ENCODE measurements around the gene SERGEF.
"Not testable (repeated sequence)": the region's sequence is repeated elsewhere in the genome, so short reads cannot be mapped to it uniquely, and the experiment has no call there.

Gene SERGEF

DNA sequence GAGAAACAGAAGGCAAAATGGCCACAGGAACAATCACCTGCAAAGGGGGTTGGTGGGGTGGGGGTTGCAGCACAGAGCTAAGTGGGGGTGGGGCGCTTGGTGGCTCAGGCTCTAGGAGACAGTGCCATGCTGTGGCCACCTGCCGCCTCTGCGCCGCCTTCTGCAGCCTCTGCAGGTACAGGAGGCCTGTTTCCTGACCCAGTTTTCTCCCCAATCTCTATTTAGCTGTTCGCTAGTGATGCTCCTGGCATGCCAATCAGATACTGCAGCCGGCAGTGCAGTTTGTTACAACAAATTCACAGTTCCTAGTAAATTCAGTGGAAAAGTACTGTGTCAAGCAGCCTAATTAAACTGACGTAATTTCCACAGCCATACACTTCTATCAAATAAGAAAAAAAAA is 106.4 kb downstream of the SERGEF start:
- no peak for DNase-seq (ENCODE audit: low read depth)

DNA sequence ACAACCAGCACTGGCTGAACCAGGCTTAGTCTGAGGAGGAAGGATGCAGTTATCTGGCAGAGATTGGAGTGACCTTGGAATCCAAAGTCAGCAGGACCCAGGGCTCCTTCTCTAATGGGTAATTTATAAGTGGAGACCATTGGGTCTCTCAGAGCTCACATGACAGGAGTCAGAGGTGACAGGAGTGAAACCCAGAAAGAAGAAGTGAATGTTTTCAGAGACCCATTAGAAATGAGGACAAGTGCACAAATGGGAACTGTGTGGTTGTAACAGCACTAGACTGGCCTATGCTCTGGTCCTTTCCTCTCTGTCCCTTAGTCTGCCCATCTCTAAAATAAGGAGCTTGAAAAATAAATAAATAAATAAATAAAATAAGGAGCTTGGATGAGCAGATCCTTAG is 107.4 kb downstream of the SERGEF start:
- no peak for DNase-seq (ENCODE audit: low read depth)

DNA sequence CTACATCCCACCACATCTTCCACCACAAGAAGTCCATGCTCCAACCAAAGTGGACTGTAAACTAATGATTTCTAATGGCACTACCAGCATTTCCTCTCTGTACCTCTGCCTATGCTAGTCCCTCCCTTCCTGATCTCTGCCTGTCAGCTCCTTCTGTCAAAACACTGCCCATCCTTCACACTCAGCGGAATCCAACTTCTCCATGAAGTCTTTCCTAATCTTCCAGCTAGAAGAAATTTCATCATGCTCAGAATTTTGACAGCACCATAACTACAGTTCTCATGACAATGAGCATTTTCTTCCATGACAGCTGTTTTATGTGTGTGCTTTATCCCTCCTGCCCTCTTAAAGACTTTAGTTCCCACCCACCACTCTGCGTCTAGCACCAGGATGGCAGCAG is 111.4 kb downstream of the SERGEF start:
- no peak for DNase-seq (ENCODE audit: low read depth)

DNA sequence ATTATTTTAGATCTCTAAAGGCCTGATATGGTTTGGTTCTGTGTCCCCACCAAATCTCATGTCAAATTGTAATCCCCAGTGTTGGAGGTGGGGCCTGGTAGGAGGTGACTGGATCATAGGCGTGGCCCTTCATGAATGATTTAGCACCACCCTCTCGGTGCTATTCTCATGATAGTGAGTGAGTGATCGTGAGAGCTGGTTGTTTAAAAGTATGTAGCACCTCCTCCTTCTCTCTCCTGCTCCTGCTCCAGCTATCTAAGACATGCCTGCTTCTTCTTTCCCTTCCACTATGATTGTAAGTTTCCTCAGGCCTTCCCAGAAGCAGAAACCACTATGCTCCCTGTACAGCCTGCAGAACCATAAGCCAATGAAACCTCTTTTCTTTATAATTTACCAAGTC is 114.1 kb downstream of the SERGEF start:
- DNase-seq (ENCODE audit: low read depth): no peak

DNA sequence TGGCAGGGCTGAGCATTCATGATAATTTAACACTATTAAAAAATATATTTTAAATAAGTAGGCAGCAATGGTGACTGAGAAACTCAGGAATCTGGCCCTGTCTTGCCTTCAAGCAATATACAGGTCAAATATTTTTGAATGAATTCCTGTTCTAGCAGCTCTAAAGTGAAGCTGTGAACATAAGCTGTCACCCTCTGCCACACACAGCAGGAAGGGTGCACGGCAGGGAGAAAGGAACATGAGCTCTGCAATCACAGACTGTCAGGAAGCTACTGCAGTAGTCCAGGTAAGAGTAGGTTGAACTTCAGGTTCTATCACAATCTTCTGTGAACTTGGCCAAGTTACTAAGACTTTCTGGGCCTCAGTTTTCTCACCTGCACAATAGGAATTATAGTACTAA is 114.8 kb downstream of the SERGEF start:
- no peak for DNase-seq (ENCODE audit: low read depth)

DNA sequence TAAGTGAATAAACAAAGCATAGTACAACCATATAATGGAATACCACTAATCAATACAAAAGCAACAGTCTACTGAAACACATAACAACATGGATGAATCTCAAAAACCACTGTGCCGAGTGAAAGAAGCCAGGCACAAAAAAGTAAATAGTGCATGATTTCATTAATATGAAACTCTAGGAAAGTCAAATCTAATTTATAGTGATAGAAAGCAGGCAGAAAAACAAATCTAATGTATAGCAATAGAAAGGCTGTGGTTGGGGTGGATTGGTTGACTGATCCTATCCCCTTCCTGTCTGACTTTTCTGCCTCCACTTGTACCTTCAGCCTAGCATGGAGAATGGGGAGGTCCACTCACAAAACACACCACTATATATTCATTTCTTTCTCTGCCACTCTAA is 115.4 kb downstream of the SERGEF start:
- DNase-seq (ENCODE audit: low read depth): no peak

DNA sequence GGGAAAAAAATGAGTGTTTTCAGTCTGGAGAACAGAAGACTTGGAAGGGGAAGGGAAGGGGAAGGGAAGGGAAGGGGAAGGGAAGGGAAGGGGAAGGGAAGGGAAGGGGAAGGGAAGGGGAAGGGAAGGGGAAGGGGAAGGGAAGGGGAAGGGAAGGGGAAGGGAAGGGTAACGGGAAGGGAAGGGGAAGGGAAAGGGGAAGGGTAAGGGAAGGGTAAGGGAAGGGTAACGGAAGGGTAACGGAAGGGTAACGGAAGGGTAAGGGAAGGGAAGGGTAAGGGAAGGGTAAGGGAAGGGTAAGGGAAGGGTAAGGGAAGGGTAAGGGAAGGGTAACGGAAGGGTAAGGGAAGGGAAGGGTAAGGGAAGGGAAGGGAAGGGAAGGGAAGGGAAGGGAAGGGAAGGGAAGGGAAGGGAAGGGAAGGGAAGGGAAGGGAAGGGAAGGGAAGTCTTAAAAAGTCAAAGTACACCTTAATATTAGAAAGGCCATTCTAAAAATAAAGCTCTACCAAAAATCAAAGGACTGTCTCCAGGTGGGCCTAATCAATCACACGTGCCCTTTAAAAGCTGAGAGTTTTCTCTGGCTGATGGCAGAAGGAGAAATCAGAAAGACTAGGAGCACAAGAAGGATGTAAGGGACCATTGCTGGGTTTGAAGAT is 116.2 kb downstream of the SERGEF start:
- not testable (repeated sequence) for DNase-seq (ENCODE audit: low read depth)

DNA sequence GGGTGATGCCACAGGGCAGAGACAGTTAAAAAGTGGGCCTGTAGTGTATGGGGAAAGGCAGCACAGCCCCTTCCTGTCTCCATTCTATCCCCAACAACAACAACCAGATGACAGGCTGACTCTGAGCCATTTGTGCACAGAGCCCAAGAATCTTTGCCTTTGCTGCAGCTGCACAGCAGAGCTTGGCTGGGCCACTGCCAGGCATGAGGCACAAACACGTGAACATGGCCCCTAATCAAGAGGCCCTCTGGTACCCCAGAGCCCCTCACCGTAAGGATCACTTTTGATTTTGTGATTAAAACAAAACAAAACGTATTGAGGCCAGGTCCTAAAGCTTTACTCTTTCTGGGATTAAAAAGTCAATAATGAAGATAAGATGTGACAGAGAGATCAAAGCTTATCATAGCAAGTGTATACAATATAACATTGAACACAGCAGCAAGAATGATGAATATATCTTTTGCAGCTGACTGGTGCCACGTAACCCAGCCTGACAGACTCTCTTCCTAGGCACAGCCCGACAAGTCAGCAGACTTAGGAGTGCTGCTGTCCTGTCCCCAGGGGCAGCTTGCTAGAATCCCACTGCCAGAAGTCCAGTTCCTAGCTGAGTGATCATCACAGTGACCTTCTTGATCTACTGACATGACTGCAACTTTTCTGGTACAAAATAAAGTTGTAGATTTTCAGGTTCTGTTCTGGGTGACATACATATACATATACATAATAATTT is 117.8 kb downstream of the SERGEF start:
- no peak for DNase-seq (ENCODE audit: low read depth)

DNA sequence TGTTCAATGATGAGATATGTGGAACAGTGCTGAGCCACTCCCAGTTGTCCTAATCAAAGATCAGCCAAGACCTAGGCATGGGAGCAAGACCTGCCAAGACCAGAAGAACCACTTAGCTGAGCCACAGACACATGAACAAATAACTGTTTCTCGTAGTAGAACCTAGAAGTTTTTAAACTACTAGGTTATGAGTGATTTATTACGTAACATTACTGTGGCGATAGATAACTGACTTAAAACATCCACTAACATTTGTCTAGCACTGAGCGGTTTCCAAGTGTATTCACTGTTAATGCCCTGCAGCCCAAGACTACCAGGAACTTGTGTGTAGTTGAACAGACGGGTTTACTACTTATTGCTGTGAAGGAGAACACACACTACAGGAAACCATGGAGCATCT is 120.4 kb downstream of the SERGEF start:
- DNase-seq (ENCODE audit: low read depth): no peak

DNA sequence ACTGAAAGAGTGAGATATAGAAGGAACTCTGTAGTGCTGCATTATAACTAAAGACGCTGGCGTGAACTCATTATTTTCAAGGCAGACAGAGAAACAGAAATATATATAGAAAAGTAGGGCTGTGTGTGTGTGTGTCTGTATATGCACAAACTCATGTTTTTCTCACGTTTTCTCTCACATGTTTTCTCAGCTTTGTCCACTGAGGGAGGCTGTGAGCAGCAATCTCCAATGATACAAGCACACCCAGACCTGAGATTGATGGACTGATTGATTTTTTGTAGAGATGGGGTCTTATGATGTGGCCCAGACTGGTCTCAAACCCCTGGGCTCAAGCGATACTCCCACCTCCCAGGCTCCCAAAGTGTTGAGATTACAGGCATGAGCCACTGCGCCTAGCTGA is 122.5 kb downstream of the SERGEF start:
- no peak for DNase-seq (ENCODE audit: low read depth)

DNA sequence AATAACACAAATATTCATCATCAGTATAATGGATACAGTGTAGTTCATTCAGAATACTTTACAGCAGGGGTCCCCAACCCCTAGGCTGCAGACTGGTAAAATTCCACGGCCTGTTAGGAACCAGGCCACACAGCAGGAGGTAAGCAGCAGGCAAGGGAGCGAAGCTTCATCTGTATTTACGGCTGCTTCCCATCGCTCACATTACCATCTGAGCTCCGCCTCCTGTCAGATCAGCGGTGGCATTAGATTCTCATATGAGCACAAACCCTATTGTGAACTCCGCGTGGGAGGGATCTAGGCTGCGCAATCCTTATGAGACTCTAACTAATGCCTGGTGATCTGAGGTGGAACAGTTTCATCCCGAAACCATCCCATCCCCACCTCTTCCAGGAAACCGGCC is 125.1 kb downstream of the SERGEF start:
- no peak for DNase-seq (ENCODE audit: low read depth)

DNA sequence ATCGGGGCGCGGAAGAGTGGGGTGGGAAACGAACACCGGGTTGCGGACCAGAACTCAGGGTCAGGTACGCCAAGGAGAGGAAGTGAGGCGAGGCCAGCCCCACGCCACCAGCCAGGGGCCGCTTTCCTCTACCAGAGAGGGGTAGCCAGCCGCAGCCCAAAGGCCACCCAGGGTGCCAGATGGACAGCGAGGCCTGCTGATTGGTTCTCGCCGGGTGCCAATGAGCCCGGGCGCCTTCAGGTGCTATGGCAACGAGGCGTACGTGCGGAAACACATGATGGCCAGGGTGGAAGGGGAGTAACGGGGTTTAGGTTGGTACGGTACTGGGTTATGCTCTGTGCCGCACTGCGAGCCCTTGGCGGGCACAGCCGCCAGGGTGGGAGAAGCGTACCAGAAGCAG is 128.9 kb downstream of the SERGEF start:
- no peak for DNase-seq (ENCODE audit: low read depth)

DNA sequence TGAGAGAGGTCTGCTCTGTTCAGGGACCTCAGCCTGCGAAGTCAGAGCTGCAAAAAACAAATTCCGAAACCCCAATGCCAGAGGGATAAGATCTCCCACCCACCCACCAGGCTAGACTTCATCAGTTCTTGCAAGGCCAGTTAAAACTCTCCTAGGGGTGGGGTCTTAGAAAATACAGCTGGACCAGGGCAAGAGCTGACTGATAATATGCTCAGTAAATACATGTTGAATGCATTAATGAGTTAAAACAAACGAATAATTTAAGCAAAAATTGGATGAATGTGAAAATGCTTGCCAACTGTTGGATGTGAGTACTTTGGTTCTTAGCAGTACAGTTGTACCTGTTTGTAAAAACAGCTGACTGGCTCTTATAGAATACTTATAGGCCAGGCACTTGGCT is 129.8 kb downstream of the SERGEF start:
- no peak for DNase-seq (ENCODE audit: low read depth)

DNA sequence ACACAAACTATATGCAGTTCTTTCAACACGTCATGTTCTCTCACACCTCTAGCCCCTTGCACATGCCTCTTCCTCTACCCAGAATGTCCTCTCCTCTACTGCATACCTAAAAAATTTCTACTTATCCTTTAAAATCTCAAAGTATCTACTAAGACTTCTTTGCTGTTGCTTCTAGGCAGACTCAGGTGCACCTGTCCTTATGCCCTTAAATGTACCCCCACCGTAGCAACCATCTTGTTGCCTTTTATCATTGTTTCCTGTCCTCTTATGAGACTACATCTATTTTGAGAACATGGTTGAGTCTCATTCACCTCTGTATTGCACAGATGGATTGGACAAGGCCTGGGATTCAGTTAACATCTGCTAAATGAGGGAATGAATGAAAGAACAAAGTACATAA is 134.1 kb downstream of the SERGEF start:
- DNase-seq (ENCODE audit: low read depth): no peak

DNA sequence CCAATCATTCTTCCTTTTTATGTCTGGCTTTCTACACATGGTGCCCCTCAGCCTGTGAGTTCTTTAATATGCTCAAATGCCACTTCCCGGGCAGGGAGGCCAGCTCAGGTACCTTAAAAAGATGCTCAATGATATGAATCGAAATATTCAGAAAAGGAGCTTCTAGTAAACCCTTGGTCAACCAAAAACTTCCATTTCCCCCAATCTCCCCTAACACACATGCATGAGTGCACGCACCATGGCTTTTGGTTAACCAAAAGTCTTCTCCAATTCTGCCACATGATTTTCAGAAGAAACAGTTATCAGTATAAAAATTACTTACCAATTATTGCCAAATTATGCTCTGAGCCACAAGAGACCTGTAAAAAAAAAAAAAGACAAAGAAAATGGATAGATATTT is 135.0 kb downstream of the SERGEF start:
- DNase-seq (ENCODE audit: low read depth): no peak

DNA sequence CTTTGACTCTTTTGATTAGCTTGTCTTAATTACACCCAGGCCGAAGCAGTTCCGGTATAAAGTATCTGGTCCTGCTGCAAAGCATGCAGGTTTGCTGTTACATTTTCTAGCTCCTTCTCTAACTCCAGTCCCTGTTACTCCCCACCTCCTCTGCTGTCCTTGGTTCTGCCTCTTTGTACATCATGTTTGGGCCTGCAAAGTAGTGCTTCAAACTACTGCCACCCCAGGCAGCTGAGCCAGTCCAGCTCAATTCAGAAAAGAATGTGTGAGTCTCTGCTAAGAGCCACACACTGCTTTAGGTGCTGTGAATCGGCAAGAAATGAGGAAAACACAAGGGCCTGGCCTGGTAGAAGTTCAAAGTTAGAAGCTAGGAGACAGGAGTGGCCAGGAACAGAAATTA is 136.0 kb downstream of the SERGEF start:
- DNase-seq (ENCODE audit: low read depth): no peak

DNA sequence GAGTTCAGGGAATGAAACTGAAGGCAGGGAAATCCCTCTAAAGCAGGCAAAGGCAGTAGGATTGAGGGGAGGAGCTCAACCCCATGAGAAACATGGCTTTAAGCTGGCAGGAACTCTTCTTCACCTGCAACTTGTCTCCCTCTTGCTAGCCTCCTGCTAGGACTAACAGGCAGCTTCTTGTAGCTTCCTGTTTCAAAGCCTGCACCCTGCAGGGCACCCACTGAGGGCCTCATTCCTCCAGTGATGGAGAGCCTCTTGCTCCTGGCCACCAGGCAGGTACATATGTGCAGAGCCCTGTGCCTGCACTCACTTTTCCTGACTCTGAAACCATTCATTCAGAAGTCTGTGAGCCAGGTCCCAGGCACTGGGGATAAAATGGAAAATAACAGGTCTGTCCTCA is 137.0 kb downstream of the SERGEF start:
- DNase-seq (ENCODE audit: low read depth): no peak

DNA sequence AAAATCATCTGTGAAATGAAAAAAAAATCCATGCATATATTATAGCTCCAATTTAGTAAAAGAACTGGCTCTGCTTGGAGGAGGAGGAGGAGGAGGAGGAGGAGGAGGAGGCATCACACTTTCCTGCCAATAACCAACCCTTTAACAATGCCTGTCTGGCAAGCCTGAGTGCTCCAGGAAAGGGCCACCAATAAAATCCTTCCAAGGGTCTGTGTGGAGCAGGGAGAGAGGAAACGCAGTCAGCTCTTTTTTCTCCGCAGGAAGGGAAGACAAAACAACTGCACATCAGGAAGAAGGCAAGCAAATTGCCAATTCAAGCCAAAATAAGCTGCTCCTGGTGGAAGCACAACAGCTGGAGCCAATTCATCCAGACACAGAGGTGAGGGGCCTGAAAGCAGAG is 139.3 kb downstream of the SERGEF start:
- DNase-seq (ENCODE audit: low read depth): no peak

DNA sequence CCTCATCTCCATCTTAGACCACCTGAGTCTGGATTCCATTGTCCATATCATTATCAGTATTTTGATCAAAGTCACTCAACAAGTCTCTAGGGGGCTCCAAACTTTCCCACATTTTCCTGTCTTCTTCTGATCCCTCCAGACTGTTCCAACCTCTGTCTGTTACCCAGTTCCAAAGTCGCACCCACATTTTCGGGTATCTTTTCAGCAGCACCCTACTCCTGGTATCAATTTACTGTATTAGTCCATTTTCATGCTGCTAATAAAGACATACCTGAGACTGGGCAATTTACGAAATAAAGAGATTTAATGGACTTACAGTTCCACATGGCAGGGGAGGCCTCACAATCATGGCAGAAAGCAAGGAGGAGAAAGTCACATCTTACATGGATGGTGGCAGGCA is 144.4 kb downstream of the SERGEF start:
- not testable (repeated sequence) for DNase-seq (ENCODE audit: low read depth)

DNA sequence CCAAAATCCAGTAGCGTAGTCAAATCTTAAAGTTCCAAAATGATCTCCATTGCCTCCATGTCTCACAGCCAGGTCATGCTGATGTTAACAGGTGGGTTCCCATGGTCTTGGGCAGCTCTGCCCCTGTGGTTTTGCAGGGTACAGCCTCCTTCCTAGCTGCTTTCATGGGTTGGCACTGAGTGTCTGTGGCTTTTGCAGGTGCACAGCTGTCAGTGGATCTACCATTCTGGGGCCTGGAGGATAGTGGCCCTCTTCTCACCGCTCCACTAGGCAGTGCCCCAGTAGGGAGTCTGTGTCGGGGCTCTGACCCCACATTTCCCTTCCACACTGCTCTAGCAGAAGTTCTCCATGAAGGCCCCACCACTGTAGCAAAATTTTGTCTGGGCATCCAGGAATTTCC is 145.5 kb downstream of the SERGEF start:
- DNase-seq (ENCODE audit: low read depth): no peak

DNA sequence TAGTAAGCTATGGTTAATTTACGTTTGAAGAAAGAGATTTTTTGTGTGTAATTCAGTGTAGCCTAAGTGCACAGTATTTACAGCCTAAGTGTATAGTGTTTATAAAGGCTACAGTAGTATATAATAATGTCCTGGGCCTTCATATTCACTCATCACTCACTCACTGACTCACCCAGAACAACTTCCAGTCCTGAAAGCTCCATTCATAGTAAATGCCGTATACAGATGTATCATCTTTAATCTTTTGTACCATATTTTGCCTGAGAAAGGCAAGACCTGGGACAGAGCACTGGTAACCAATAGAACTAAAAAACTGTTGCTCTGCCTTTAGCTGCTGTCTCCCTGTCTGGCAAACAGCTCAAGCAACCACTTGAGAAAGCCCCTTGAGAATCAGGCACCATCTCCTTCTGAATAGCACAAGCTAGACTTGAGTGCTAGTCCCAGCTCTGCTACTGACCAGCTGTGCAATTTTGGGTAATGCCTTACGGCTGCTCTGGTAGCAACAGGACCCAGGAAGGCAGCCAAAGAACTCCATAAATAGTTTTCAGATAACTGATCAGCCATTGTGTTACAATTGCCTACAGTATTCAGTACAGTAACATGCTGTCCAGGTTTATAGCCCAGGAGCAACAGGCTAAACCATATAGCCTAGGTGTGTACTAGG is 146.9 kb downstream of the SERGEF start:
- no peak for DNase-seq (ENCODE audit: low read depth)

DNA sequence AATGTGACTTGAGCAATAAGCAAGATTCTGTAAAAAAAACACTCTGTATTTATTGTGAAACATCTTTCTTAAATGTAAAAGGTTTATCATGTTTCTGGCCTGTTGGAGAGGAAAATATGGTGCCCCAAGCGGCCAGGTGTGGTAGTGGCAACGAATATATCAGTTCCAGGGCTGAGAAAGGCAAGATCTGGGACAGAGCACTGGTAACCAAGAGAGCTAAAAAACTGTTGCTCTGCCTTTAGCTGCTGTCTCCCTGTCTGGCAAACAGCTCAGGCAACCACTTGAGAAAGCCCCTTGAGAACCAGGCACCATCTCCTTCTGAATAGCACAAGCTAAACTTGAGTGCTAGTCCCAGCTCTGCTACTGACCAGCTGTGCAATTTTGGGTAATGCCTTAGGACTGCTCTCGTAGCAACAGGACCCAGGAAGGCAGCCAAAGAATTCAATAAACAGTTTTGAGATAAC is 148.3 kb downstream of the SERGEF start:
- DNase-seq (ENCODE audit: low read depth): no peak

DNA sequence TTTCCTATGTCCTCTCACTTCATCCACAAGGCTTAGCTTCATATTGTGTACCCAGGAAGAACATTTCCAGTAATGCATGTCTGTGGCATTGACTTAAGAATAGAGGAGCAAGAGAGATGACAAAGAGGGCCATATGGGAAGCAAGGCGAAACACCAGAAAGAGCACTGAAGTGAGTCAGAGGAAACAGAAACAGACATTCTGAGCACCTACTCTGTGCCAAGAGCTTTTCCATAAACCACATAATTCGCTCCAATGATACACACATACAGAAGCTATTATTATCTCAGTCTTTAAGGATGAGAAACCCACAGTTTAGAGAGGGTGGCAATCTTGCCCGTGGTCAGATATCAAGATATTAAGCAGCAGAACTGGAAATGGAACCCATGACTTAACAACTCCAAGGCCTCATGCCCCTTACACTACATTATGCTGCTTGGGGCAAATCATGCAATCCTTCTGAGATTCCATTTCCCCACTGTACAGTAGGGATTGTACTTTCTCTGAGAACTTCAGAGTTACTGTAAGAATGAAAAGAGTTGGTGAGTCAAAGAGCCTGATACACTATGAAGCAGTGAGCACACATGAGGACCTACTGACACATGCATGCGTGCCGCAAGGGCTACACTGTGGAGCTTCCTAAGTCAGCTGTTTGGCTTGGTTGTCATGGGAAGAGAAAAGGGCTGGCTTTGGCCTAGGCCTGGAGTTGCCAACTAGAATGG is 151.7 kb downstream of the SERGEF start:
- DNase-seq (ENCODE audit: low read depth): no peak

Data from fibroblast of gingiva (primary cell).